Caco-2 (cell line): Measurements from ENCODE around the gene DHRS7. TPM values are rescaled to one million over a fixed set of nuclear protein-coding genes. Genes with fewer than 3 reads are reported as not detected.

Source experiments
- BruUV-seq: library from RNA; stranded (reverse); fragments of 400-500 nt; replicated peaks from 2 replicates; lab custom pipeline; 2021; lab: Mats Ljungman, UMichigan
- CTCF ChIA-PET: fragments of 300-600 bp; sonication (Branson Sonifier 250); formaldehyde crosslinking; loops from one replicate; lab custom pipeline; 2022; ENCODE audit warnings: antibody characterized with exemption; lab: Charles Lee
- POLR2A ChIA-PET: fragments of 300-600 bp; sonication (Branson Sonifier 250); formaldehyde crosslinking; loops from one replicate; lab custom pipeline; 2022; ENCODE audit warnings: antibody characterized with exemption; lab: Charles Lee
- DNase-seq, 2 experiments: peaks; one replicate each; pipeline versions ENCODE4 v3.0.0 to v3.0.0-alpha.2; 2020 to 2022
- H3K27me3 ChIP-seq: replicated peaks from 2 replicates; pipeline ENCODE4 v1.6.0; 2011; ENCODE audit warnings: low read length; ENCODE audit not compliant: control insufficient read depth, insufficient read depth
- H3K36me3 ChIP-seq: 2 replicates; pipeline ENCODE4 v1.5.1; 2011; ENCODE audit warnings: low read length; ENCODE audit not compliant: control insufficient read depth, insufficient read depth
- H3K4me1 ChIP-seq: fragments of 250-450 bp; sonication (Bioruptor Pico); 2 replicates; pipeline ENCODE4 v1.5.1; 2020; ENCODE audit warnings: mild to moderate bottlenecking
- H3K4me3 ChIP-seq: 2 replicates; pipeline ENCODE4 v1.5.1; 2011; ENCODE audit warnings: low read depth, mild to moderate bottlenecking, control low read depth, low read length
- H3K9me3 ChIP-seq: fragments of 250-450 bp; sonication (Bioruptor Pico); 2 replicates; pipeline ENCODE4 v1.5.1; 2020; ENCODE audit warnings: mild to moderate bottlenecking, moderate library complexity
- H3K27ac Mint-ChIP-seq: one replicate; pipeline ENCODE4 v1.8.0; 2022; ENCODE audit warnings: mixed read lengths; ENCODE audit not compliant: unreplicated experiment
- H3K27me3 Mint-ChIP-seq: one replicate; pipeline ENCODE4 v1.8.0; 2022; ENCODE audit warnings: mixed read lengths; ENCODE audit not compliant: insufficient read depth, unreplicated experiment
- H3K36me3 Mint-ChIP-seq: one replicate; pipeline ENCODE4 v1.8.0; 2022; ENCODE audit warnings: mild to moderate bottlenecking, mixed read lengths; ENCODE audit not compliant: insufficient read depth, unreplicated experiment
- H3K4me1 Mint-ChIP-seq: one replicate; pipeline ENCODE4 v1.8.0; 2022; ENCODE audit warnings: low read depth, mixed read lengths; ENCODE audit not compliant: unreplicated experiment
- H3K4me3 Mint-ChIP-seq: one replicate; pipeline ENCODE4 v1.8.0; 2022; ENCODE audit warnings: mild to moderate bottlenecking, moderate library complexity, mixed read lengths; ENCODE audit not compliant: unreplicated experiment
- H3K9me3 Mint-ChIP-seq: one replicate; pipeline ENCODE4 v1.8.0; 2022; ENCODE audit warnings: mixed read lengths; ENCODE audit not compliant: unreplicated experiment
- CTCF ChIP-seq, 2 experiments: fragments of 200-600 bp in 1 of 2; IDR thresholded peaks; 1 replicate in 1 of 2; 2 replicates in 1 of 2; pipeline versions ENCODE4 v1.5.1 to v1.8.0; 2011 to 2022; ENCODE audit warnings: antibody characterized with exemption in 1 of 2, control low read depth in 1 of 2, inconsistent platforms in 1 of 2, low read depth in 1 of 2, low read length in 1 of 2, mild to moderate bottlenecking in 1 of 2, moderate library complexity in 1 of 2; ENCODE audit not compliant: insufficient read depth in 1 of 2, severe bottlenecking in 1 of 2, unreplicated experiment in 1 of 2
- intact Hi-C: fragments of 100-400 bp; cut with micrococcal nuclease; formaldehyde crosslinking; loops from one replicate; pipeline ENCODE4 v1.10.0; 2022; ENCODE audit not compliant: unreplicated experiment
- total RNA-seq: library from RNA; stranded (reverse); gene quantifications from 2 replicates; pipeline ENCODE4 v1.2.3, GENCODE V29; 2022

DHRS7 gene
- total RNA-seq, 1 experiment from 2014 or later: 61.6 TPM

- no peak for TF ChIP-seq CTCF (IDR thresholded peaks at IDR 0.05; ENCODE audit: insufficient read depth in 1 of 2, low read depth in 1 of 2, low read length in 1 of 2, severe bottlenecking in 1 of 2, unreplicated experiment in 1 of 2)
- H3K4me1 Mint-ChIP-seq: peaks cover 28% of the 10 kb centered on the region
- peak overlapping the region; percentile 74 for H3K27ac Mint-ChIP-seq
- no TSS peak for BruUV-seq
- no peaks in the 10 kb centered on the region for H3K36me3 ChIP-seq
- no peak overlapping the region for H3K4me3 ChIP-seq
- H3K36me3 Mint-ChIP-seq: peaks cover 36% of the 10 kb centered on the region
- H3K27me3 ChIP-seq: no peaks in the 10 kb centered on the region
- H3K4me3 Mint-ChIP-seq: peak overlapping the region; percentile 94
- no peaks in the 10 kb centered on the region for H3K9me3 Mint-ChIP-seq
- peaks cover 38% of the 10 kb centered on the region for H3K4me1 ChIP-seq
- POLR2A ChIA-PET: no interaction called here
- CTCF ChIA-PET: no interaction called here
- peak; percentile 70 to 79 for DNase-seq
- intact Hi-C loops: loop anchor here (10.0 kb wide), 1 partner anchor 180 kb away; no protein-coding TSS in a partner anchor
- no peaks in the 10 kb centered on the region for H3K27me3 Mint-ChIP-seq
- H3K9me3 ChIP-seq: no peaks in the 10 kb centered on the region
Observed at GRCh38 chr14:60094306-60094897, 70.8 kb downstream of the DHRS7 start.

Other genes with a start within 250 kb of the DHRS7 start
- gene LRRC9, start 245.3 kb downstream of the DHRS7 start, total RNA-seq: 1.2 and 1.3 TPM in 2 replicates
- 69.4 and 72.7 TPM in 2 replicates for gene PCNX4, start 73.5 kb downstream of the DHRS7 start, total RNA-seq
- 34.9 and 35.6 TPM in 2 replicates for gene PPM1A, start 83.8 kb upstream of the DHRS7 start, total RNA-seq